Measurements from ENCODE around the gene SRGAP3.

- no peak for TF ChIP-seq EP300 (IDR thresholded peaks at IDR 0.05)
- no peak for TF ChIP-seq CTCF (IDR thresholded peaks at IDR 0.05)
- TF ChIP-seq POLR2A (IDR thresholded peaks at IDR 0.05): no peak
Observed at GRCh38 chr3:9173445-9173844, 76.0 kb downstream of the SRGAP3 start.
